ENCODE measurements around the gene STEAP1B. TPM values are rescaled to one million over a fixed set of nuclear protein-coding genes. Genes with fewer than 3 reads are reported as not detected.
"Not testable (repeated sequence)": the region's sequence is repeated elsewhere in the genome, so short reads cannot be mapped to it uniquely, and the experiment has no call there.

The STEAP1B gene
- under 1 TPM in 1 of 2 experiments, not detected in 1; 0.20 TPM for total RNA-seq
- polyA plus RNA-seq: not detected

GRCh38 chr7:22499888-22500689, at the start of gene STEAP1B:
Gene STEAP1B (minus strand): TSS chr7:22500188. CDS start chr7:22494855, 5,333 bp downstream.
- CTCF ChIA-PET: interaction anchor here (0.7 to 2.7 kb wide), 7 partner anchors 9 to 416 kb away, joined by 3 to 7 read pairs (median 3); no protein-coding TSS in a partner anchor
- peak within 1 kb of the TSS in 5 of 7 donors; percentile 20 to 65 (median 48) for H3K4me3 Mint-ChIP-seq
- POLR2A ChIA-PET: not testable (repeated sequence)

GRCh38 chr7:22549051-22549450, 49.1 kb upstream of the STEAP1B start:
- ChIA-PET CTCF (no interaction called here), POLR2A (no interaction called here)
- no peaks in the 10 kb centered on the region for H3K36me3 ChIP-seq (ENCODE audit: insufficient read depth, low read length)
- Mint-ChIP-seq H3K27me3 (peaks cover 29 to 66% of the 10 kb centered on the region in 2 donors), H3K36me3 (no peaks in the 10 kb centered on the region), H3K4me1 (peaks cover 5 to 19% (median 17%) of the 10 kb centered on the region in 3 donors), H3K4me3 (peak overlapping the region in 3 of 7 donors; percentile 1 to 44 (median 24)), H3K9me3 (peaks cover 0 to 2% (median 0%) of the 10 kb centered on the region in 5 donors), H3K27ac (no peak overlapping the region)
- H3K4me3 ChIP-seq (ENCODE audit: low read length): no peak overlapping the region
- peaks cover 4% of the 10 kb centered on the region for H3K27me3 ChIP-seq (ENCODE audit: insufficient read depth, low read length, poor library complexity, severe bottlenecking)
- no peaks in the 10 kb centered on the region for H3K9me3 ChIP-seq (ENCODE audit: low read length)
- no peaks in the 10 kb centered on the region for H3K4me1 ChIP-seq (ENCODE audit: insufficient read depth, low read length)
- H3K27ac ChIP-seq (ENCODE audit: low read depth, low read length): no peak overlapping the region
- DNase-seq: no peak

More at GRCh38 chr7:22499888-22500689, at the start of gene STEAP1B:
- DNase-seq: peak; percentile 52 to 83 (median 69)
- H3K9me3 Mint-ChIP-seq; H3K4me1 ChIP-seq (ENCODE audit: insufficient read depth, low read length); H3K9me3 ChIP-seq (ENCODE audit: low read length); H3K27ac ChIP-seq (ENCODE audit: low read depth, low read length); H3K36me3 ChIP-seq (ENCODE audit: insufficient read depth, low read length); H3K27ac Mint-ChIP-seq; H3K4me3 ChIP-seq (ENCODE audit: low read length); H3K27me3 ChIP-seq (ENCODE audit: insufficient read depth, low read length, poor library complexity, severe bottlenecking); H3K36me3 Mint-ChIP-seq; H3K4me1 Mint-ChIP-seq: not testable (repeated sequence)
- H3K27me3 Mint-ChIP-seq: peaks cover 18 to 35% of the 10 kb centered on the region in 2 donors

GRCh38 chr7:22548313-22548712, 48.3 kb upstream of the STEAP1B start:
- peaks cover 4% of the 10 kb centered on the region for H3K27me3 ChIP-seq (ENCODE audit: insufficient read depth, low read length, poor library complexity, severe bottlenecking)
- Mint-ChIP-seq H3K36me3 (no peaks in the 10 kb centered on the region), H3K9me3 (peaks cover 0 to 2% (median 0%) of the 10 kb centered on the region in 5 donors), H3K4me3 (no peak overlapping the region), H3K27me3 (peaks cover 23 to 66% of the 10 kb centered on the region in 2 donors), H3K27ac (no peak overlapping the region), H3K4me1 (peaks cover 5 to 19% (median 17%) of the 10 kb centered on the region in 3 donors)
- H3K4me1 ChIP-seq (ENCODE audit: insufficient read depth, low read length): no peaks in the 10 kb centered on the region
- H3K9me3 ChIP-seq (ENCODE audit: low read length): no peaks in the 10 kb centered on the region
- POLR2A ChIA-PET: no interaction called here
- CTCF ChIA-PET: no interaction called here
- no peaks in the 10 kb centered on the region for H3K36me3 ChIP-seq (ENCODE audit: insufficient read depth, low read length)
- no peak for DNase-seq
- H3K4me3 ChIP-seq (ENCODE audit: low read length): no peak overlapping the region
- no peak overlapping the region for H3K27ac ChIP-seq (ENCODE audit: low read depth, low read length)

- H3K27me3 Mint-ChIP-seq: peaks cover 14 to 72% of the 10 kb centered on the region in 2 donors
- peaks cover 5 to 19% (median 17%) of the 10 kb centered on the region in 3 donors for H3K4me1 Mint-ChIP-seq
- Histone ChIP-seq H3K9me3 (ENCODE audit: low read length) (no peaks in the 10 kb centered on the region), H3K27ac (ENCODE audit: low read depth, low read length) (no peak overlapping the region), H3K27me3 (ENCODE audit: insufficient read depth, low read length, poor library complexity, severe bottlenecking) (peaks cover 4% of the 10 kb centered on the region), H3K4me3 (ENCODE audit: low read length) (no peak overlapping the region), H3K4me1 (ENCODE audit: insufficient read depth, low read length) (no peaks in the 10 kb centered on the region), H3K36me3 (ENCODE audit: insufficient read depth, low read length) (no peaks in the 10 kb centered on the region)
- CTCF ChIA-PET: no interaction called here
- H3K27ac Mint-ChIP-seq: no peak overlapping the region
- no peak for DNase-seq
- no peaks in the 10 kb centered on the region for H3K36me3 Mint-ChIP-seq
- peaks cover 0 to 2% (median 0%) of the 10 kb centered on the region in 5 donors for H3K9me3 Mint-ChIP-seq
- POLR2A ChIA-PET: no interaction called here
- no peak overlapping the region for H3K4me3 Mint-ChIP-seq
These were observed 46.8 kb upstream of the STEAP1B start for GRCh38 chr7:22546769-22547168.

- POLR2A ChIA-PET: no interaction called here
- no peak overlapping the region for H3K4me3 Mint-ChIP-seq
- peaks cover 7 to 73% of the 10 kb centered on the region in 2 donors for H3K27me3 Mint-ChIP-seq
- CTCF ChIA-PET: no interaction called here
- H3K4me1 Mint-ChIP-seq: peaks cover 5 to 15% (median 14%) of the 10 kb centered on the region in 3 donors
- Histone ChIP-seq H3K27ac (ENCODE audit: low read depth, low read length) (no peak overlapping the region), H3K4me1 (ENCODE audit: insufficient read depth, low read length) (no peaks in the 10 kb centered on the region), H3K9me3 (ENCODE audit: low read length) (no peaks in the 10 kb centered on the region), H3K4me3 (ENCODE audit: low read length) (no peak overlapping the region), H3K27me3 (ENCODE audit: insufficient read depth, low read length, poor library complexity, severe bottlenecking) (peaks cover 4% of the 10 kb centered on the region), H3K36me3 (ENCODE audit: insufficient read depth, low read length) (no peaks in the 10 kb centered on the region)
- no peak overlapping the region for H3K27ac Mint-ChIP-seq
- peaks cover 0 to 2% (median 0%) of the 10 kb centered on the region in 5 donors for H3K9me3 Mint-ChIP-seq
- no peaks in the 10 kb centered on the region for H3K36me3 Mint-ChIP-seq
- no peak for DNase-seq
These were observed 45.5 kb upstream of the STEAP1B start for GRCh38 chr7:22545529-22545928.

GRCh38 chr7:22544245-22544644, 44.3 kb upstream of the STEAP1B start:
- Mint-ChIP-seq H3K27me3 (peaks cover 2 to 62% of the 10 kb centered on the region in 2 donors), H3K9me3 (peaks cover 0 to 2% (median 0%) of the 10 kb centered on the region in 5 donors), H3K27ac (no peak overlapping the region), H3K4me3 (no peak overlapping the region), H3K36me3 (no peaks in the 10 kb centered on the region), H3K4me1 (peaks cover under 1 to 2% (median 2%) of the 10 kb centered on the region in 3 donors)
- Histone ChIP-seq H3K27me3 (ENCODE audit: insufficient read depth, low read length, poor library complexity, severe bottlenecking) (no peaks in the 10 kb centered on the region), H3K4me3 (ENCODE audit: low read length) (no peak overlapping the region), H3K4me1 (ENCODE audit: insufficient read depth, low read length) (no peaks in the 10 kb centered on the region), H3K9me3 (ENCODE audit: low read length) (no peaks in the 10 kb centered on the region), H3K36me3 (ENCODE audit: insufficient read depth, low read length) (no peaks in the 10 kb centered on the region), H3K27ac (ENCODE audit: low read depth, low read length) (no peak overlapping the region)
- CTCF ChIA-PET: no interaction called here
- POLR2A ChIA-PET: no interaction called here
- DNase-seq: no peak

GRCh38 chr7:22543169-22543568, 43.2 kb upstream of the STEAP1B start:
- no peak overlapping the region for H3K27ac Mint-ChIP-seq
- ChIA-PET POLR2A (no interaction called here), CTCF (no interaction called here)
- H3K27me3 Mint-ChIP-seq: peaks cover 0 to 56% of the 10 kb centered on the region in 2 donors
- Histone ChIP-seq H3K36me3 (ENCODE audit: insufficient read depth, low read length) (no peaks in the 10 kb centered on the region), H3K27me3 (ENCODE audit: insufficient read depth, low read length, poor library complexity, severe bottlenecking) (no peaks in the 10 kb centered on the region), H3K4me3 (ENCODE audit: low read length) (no peak overlapping the region), H3K27ac (ENCODE audit: low read depth, low read length) (no peak overlapping the region), H3K9me3 (ENCODE audit: low read length) (no peaks in the 10 kb centered on the region), H3K4me1 (ENCODE audit: insufficient read depth, low read length) (no peaks in the 10 kb centered on the region)
- H3K9me3 Mint-ChIP-seq: peaks cover 0 to 2% (median 0%) of the 10 kb centered on the region in 5 donors
- no peak for DNase-seq
- H3K4me3 Mint-ChIP-seq: no peak overlapping the region
- H3K36me3 Mint-ChIP-seq: no peaks in the 10 kb centered on the region
- no peaks in the 10 kb centered on the region for H3K4me1 Mint-ChIP-seq

GRCh38 chr7:22542669-22543068, 42.7 kb upstream of the STEAP1B start:
- DNase-seq: no peak
- H3K4me1 Mint-ChIP-seq: no peaks in the 10 kb centered on the region
- H3K9me3 Mint-ChIP-seq: peaks cover 0 to 2% (median 0%) of the 10 kb centered on the region in 5 donors
- ChIA-PET CTCF (no interaction called here), POLR2A (no interaction called here)
- H3K4me3 ChIP-seq (ENCODE audit: low read length): no peak overlapping the region
- no peaks in the 10 kb centered on the region for H3K36me3 Mint-ChIP-seq
- H3K27ac ChIP-seq (ENCODE audit: low read depth, low read length): no peak overlapping the region
- no peaks in the 10 kb centered on the region for H3K36me3 ChIP-seq (ENCODE audit: insufficient read depth, low read length)
- H3K9me3 ChIP-seq (ENCODE audit: low read length): no peaks in the 10 kb centered on the region
- no peak overlapping the region for H3K4me3 Mint-ChIP-seq
- H3K27me3 ChIP-seq (ENCODE audit: insufficient read depth, low read length, poor library complexity, severe bottlenecking): no peaks in the 10 kb centered on the region
- H3K27ac Mint-ChIP-seq: no peak overlapping the region
- H3K27me3 Mint-ChIP-seq: peaks cover 2 to 52% of the 10 kb centered on the region in 2 donors
- no peaks in the 10 kb centered on the region for H3K4me1 ChIP-seq (ENCODE audit: insufficient read depth, low read length)
